Measurements from ENCODE around the gene PPP1R37.

- TF ChIP-seq CTCF (IDR thresholded peaks at IDR 0.05; ENCODE audit: control extremely low read depth in 1 of 3, insufficient read depth in 1 of 3, low read depth in 1 of 3, low read length in 3 of 3) (no peak), RNF2 (IDR thresholded peaks at IDR 0.05; ENCODE audit: borderline replicate concordance, low read depth, low read length, missing control alignments, poor library complexity, severe bottlenecking) (no peak), RAD21 (IDR thresholded peaks at IDR 0.05 in 1 of 2, conservative IDR thresholded peaks at IDR 0.05 in 1 of 2; ENCODE audit: low read depth in 2 of 2, low read length in 2 of 2) (no peak), POLR2A (IDR thresholded peaks at IDR 0.05; ENCODE audit: control extremely low read depth in 1 of 2, low read depth in 2 of 2, low read length in 2 of 2) (no peak), POLR2AphosphoS5 (IDR thresholded peaks at IDR 0.05; ENCODE audit: low read depth, low read length) (no peak), ATF2 (IDR thresholded peaks at IDR 0.05; ENCODE audit: low read length) (no peak), YY1 (IDR thresholded peaks at IDR 0.05; ENCODE audit: low read depth, low read length) (no peak), CBX5 (IDR thresholded peaks at IDR 0.05; ENCODE audit: low read depth, low read length) (no peak), TAF1 (IDR thresholded peaks at IDR 0.05; ENCODE audit: low read depth, low read length) (no peak)
Observed at GRCh38 chr19:45159210-45159970, 66.4 kb downstream of the PPP1R37 start.
